Measurements from ENCODE around the gene IL1RL1.

DNA sequence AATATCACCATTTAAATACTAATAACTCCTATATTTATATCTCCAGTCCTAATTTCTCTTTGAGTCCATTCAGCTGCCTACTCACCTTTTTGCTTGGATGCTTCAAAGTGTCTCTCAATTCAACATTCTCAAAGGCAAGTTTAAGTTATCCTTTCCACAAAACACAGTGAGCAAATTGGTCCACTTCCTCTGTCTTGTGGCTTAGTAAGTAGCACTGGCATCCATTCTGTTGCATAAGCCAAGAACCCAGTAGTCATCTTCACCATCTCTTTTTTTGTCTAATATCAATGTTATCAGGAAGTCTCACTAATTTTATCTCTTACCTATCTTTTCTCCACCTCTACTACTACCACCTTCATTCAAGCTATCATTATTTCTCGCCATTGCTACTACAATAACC is 27.4 kb upstream of the IL1RL1 start:
- TF ChIP-seq RAD21 (conservative IDR thresholded peaks at IDR 0.05) (no peak), POLR2AphosphoS5 (IDR thresholded peaks at IDR 0.05) (no peak), MXI1 (conservative IDR thresholded peaks at IDR 0.05; ENCODE audit: poor library complexity, severe bottlenecking) (no peak), EZH2 (IDR thresholded peaks at IDR 0.05; ENCODE audit: borderline replicate concordance, insufficient read depth, low read length, poor library complexity, severe bottlenecking) (no peak)
- TF ChIP-seq, protein P1, sequence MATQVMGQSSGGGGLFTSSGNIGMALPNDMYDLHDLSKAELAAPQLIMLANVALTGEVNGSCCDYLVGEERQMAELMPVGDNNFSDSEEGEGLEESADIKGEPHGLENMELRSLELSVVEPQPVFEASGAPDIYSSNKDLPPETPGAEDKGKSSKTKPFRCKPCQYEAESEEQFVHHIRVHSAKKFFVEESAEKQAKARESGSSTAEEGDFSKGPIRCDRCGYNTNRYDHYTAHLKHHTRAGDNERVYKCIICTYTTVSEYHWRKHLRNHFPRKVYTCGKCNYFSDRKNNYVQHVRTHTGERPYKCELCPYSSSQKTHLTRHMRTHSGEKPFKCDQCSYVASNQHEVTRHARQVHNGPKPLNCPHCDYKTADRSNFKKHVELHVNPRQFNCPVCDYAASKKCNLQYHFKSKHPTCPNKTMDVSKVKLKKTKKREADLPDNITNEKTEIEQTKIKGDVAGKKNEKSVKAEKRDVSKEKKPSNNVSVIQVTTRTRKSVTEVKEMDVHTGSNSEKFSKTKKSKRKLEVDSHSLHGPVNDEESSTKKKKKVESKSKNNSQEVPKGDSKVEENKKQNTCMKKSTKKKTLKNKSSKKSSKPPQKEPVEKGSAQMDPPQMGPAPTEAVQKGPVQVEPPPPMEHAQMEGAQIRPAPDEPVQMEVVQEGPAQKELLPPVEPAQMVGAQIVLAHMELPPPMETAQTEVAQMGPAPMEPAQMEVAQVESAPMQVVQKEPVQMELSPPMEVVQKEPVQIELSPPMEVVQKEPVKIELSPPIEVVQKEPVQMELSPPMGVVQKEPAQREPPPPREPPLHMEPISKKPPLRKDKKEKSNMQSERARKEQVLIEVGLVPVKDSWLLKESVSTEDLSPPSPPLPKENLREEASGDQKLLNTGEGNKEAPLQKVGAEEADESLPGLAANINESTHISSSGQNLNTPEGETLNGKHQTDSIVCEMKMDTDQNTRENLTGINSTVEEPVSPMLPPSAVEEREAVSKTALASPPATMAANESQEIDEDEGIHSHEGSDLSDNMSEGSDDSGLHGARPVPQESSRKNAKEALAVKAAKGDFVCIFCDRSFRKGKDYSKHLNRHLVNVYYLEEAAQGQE (IDR thresholded peaks at IDR 0.05; ENCODE audit: borderline replicate concordance) = no peak
- TF ChIP-seq, protein P2, sequence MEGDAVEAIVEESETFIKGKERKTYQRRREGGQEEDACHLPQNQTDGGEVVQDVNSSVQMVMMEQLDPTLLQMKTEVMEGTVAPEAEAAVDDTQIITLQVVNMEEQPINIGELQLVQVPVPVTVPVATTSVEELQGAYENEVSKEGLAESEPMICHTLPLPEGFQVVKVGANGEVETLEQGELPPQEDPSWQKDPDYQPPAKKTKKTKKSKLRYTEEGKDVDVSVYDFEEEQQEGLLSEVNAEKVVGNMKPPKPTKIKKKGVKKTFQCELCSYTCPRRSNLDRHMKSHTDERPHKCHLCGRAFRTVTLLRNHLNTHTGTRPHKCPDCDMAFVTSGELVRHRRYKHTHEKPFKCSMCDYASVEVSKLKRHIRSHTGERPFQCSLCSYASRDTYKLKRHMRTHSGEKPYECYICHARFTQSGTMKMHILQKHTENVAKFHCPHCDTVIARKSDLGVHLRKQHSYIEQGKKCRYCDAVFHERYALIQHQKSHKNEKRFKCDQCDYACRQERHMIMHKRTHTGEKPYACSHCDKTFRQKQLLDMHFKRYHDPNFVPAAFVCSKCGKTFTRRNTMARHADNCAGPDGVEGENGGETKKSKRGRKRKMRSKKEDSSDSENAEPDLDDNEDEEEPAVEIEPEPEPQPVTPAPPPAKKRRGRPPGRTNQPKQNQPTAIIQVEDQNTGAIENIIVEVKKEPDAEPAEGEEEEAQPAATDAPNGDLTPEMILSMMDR (IDR thresholded peaks at IDR 0.05; ENCODE audit: poor library complexity, severe bottlenecking) = no peak
